ENCODE data around the gene DPM3. TPM values are rescaled to one million over a fixed set of nuclear protein-coding genes. Genes with fewer than 3 reads are reported as not detected.

Gene DPM3
- total RNA-seq (2022; extraction: Qiagen RNA extraction) = 63.4 to 82.2 TPM (median 77.7 TPM) in 5 replicates

GRCh38 chr1:155139895-155140629 is at the start of gene DPM3:
DPM3 (minus strand) TSS chr1:155140531; CDS start chr1:155140240, 291 bp downstream.

GRCh38 chr1:155173478-155174323 is 33.4 kb upstream of the DPM3 start, which contains the start of gene TRIM46:
TRIM46 (plus strand) TSS chr1:155173849; CDS start chr1:155173967, 118 bp downstream.

GRCh38 chr1:155172732-155173477 is 32.6 kb upstream of the DPM3 start, which contains the start of gene KRTCAP2:
KRTCAP2 (minus strand) TSS chr1:155173304; CDS start chr1:155173224, 80 bp downstream.

GRCh38 chr1:155135415-155136028 is 4.8 kb downstream of the DPM3 start, which contains the start of gene SLC50A1:
SLC50A1 (plus strand) TSS chr1:155135852; CDS start chr1:155135912, 60 bp downstream.

GRCh38 chr1:155127105-155127966 is 13.0 kb downstream of the DPM3 start, which contains the start of gene EFNA1:
EFNA1 (plus strand) TSS chr1:155127876; CDS start chr1:155127978, 102 bp downstream.

Other genes with a start within 250 kb of the DPM3 start
- gene PMVK, start 203.8 kb downstream of the DPM3 start, total RNA-seq (2022; extraction: Qiagen RNA extraction) = 41.4 to 44.4 TPM (median 42.1 TPM) in 5 replicates
- 11.9 to 16.0 TPM (median 14.4 TPM) in 5 replicates for gene PBXIP1, start 184.4 kb downstream of the DPM3 start, total RNA-seq (2022; extraction: Qiagen RNA extraction)
- 19.4 to 23.1 TPM (median 22.1 TPM) in 5 replicates for gene PYGO2, start 178.7 kb downstream of the DPM3 start, total RNA-seq (2022; extraction: Qiagen RNA extraction)
- gene SHC1, start 169.8 kb downstream of the DPM3 start, total RNA-seq (2022; extraction: Qiagen RNA extraction) = 209 to 336 TPM (median 304 TPM) in 5 replicates
- gene CKS1B, start 165.8 kb downstream of the DPM3 start, total RNA-seq (2022; extraction: Qiagen RNA extraction) = 301 to 343 TPM (median 324 TPM) in 5 replicates
- 39.1 to 45.0 TPM (median 43.1 TPM) in 5 replicates for gene FLAD1, start 157.2 kb downstream of the DPM3 start, total RNA-seq (2022; extraction: Qiagen RNA extraction)
- not detected in 5 replicates for gene LENEP, start 146.9 kb downstream of the DPM3 start, total RNA-seq (2022; extraction: Qiagen RNA extraction)
- 38.8 to 58.2 TPM (median 53.7 TPM) in 5 replicates for gene ZBTB7B, start 137.7 kb downstream of the DPM3 start, total RNA-seq (2022; extraction: Qiagen RNA extraction)
- 0.30 to 1.1 TPM (median 0.73 TPM) in 5 replicates for gene DCST2, start 106.8 kb downstream of the DPM3 start, total RNA-seq (2022; extraction: Qiagen RNA extraction)
- gene DCST1, start 106.7 kb downstream of the DPM3 start, total RNA-seq (2022; extraction: Qiagen RNA extraction) = 0.05 to 0.06 TPM (median 0.06 TPM) in 3 of 5 replicates, not detected in the others
- gene ADAM15, start 89.2 kb downstream of the DPM3 start, total RNA-seq (2022; extraction: Qiagen RNA extraction) = 68.8 to 122 TPM (median 111 TPM) in 5 replicates
- gene EFNA4, start 76.8 kb downstream of the DPM3 start, total RNA-seq (2022; extraction: Qiagen RNA extraction) = 14.0 to 17.2 TPM (median 14.8 TPM) in 5 replicates
- 12.6 to 15.3 TPM (median 13.8 TPM) in 5 replicates for gene EFNA3, start 61.7 kb downstream of the DPM3 start, total RNA-seq (2022; extraction: Qiagen RNA extraction)
- gene EFNA1, start 12.7 kb downstream of the DPM3 start, total RNA-seq (2022; extraction: Qiagen RNA extraction) = 16.4 to 24.1 TPM (median 18.9 TPM) in 5 replicates
- 30.9 to 37.0 TPM (median 32.7 TPM) in 5 replicates for gene SLC50A1, start 4.7 kb downstream of the DPM3 start, total RNA-seq (2022; extraction: Qiagen RNA extraction)
- 221 to 270 TPM (median 241 TPM) in 5 replicates for gene KRTCAP2, start 32.8 kb upstream of the DPM3 start, total RNA-seq (2022; extraction: Qiagen RNA extraction)
- gene TRIM46, start 33.3 kb upstream of the DPM3 start, total RNA-seq (2022; extraction: Qiagen RNA extraction) = 1.8 to 2.9 TPM (median 2.5 TPM) in 5 replicates
- gene THBS3, start 67.4 kb upstream of the DPM3 start, total RNA-seq (2022; extraction: Qiagen RNA extraction) = 5.1 to 10.0 TPM (median 7.6 TPM) in 5 replicates
- gene MTX1, start 68.2 kb upstream of the DPM3 start, total RNA-seq (2022; extraction: Qiagen RNA extraction) = 64.1 to 69.8 TPM (median 65.5 TPM) in 5 replicates
- gene ENTREP3, start 115.0 kb upstream of the DPM3 start, total RNA-seq (2022; extraction: Qiagen RNA extraction) = 24.9 to 39.5 TPM (median 37.9 TPM) in 5 replicates
- 92.3 to 126 TPM (median 116 TPM) in 5 replicates for gene SCAMP3, start 121.8 kb upstream of the DPM3 start, total RNA-seq (2022; extraction: Qiagen RNA extraction)
- 14.9 to 27.8 TPM (median 25.9 TPM) in 5 replicates for gene CLK2, start 133.0 kb upstream of the DPM3 start, total RNA-seq (2022; extraction: Qiagen RNA extraction)
- gene HCN3, start 136.9 kb upstream of the DPM3 start, total RNA-seq (2022; extraction: Qiagen RNA extraction) = 3.1 to 5.7 TPM (median 5.4 TPM) in 5 replicates
- gene PKLR, start 160.9 kb upstream of the DPM3 start, total RNA-seq (2022; extraction: Qiagen RNA extraction) = not detected in 5 replicates
- 164 to 188 TPM (median 168 TPM) in 5 replicates for gene FDPS, start 168.3 kb upstream of the DPM3 start, total RNA-seq (2022; extraction: Qiagen RNA extraction)
- gene RUSC1, start 180.4 kb upstream of the DPM3 start, total RNA-seq (2022; extraction: Qiagen RNA extraction) = 35.2 to 46.8 TPM (median 45.3 TPM) in 5 replicates

Measured in A549 treated with dexamethasone at 1 μM for 4 hours (cell line).